Vagina (tissue), 2 donors: Measurements from ENCODE around the gene RAPGEF5. TPM values are rescaled to one million over a fixed set of nuclear protein-coding genes. Genes with fewer than 3 reads are reported as not detected.

Source experiments
- DNase-seq, 2 donors: peaks; one replicate each; pipeline ENCODE4 v3.0.0-alpha.2; 2017; ENCODE audit errors: extremely low spot score in 2 of 2
- H3K27ac ChIP-seq: fragments of 200-600 bp; sonication (generic); one replicate; pipeline ENCODE4 v1.5.1; 2019
- H3K27me3 ChIP-seq: fragments of 200-600 bp; sonication (generic); one replicate; pipeline ENCODE4 v1.5.1; 2019
- H3K36me3 ChIP-seq, 2 donors: fragments of 200-600 bp; sonication (generic); one replicate each; pipeline ENCODE4 v1.5.1; 2017 to 2019
- H3K4me1 ChIP-seq: fragments of 200-600 bp; sonication (generic); one replicate; pipeline ENCODE4 v1.5.1; 2019
- H3K4me3 ChIP-seq, 2 donors: fragments of 200-600 bp; sonication (generic); 1 replicate in 1 of 2; 2 replicates in 1 of 2; pipeline ENCODE4 v1.5.1; 2016 to 2019
- H3K9me3 ChIP-seq: fragments of 200-600 bp; sonication (generic); one replicate; pipeline ENCODE4 v1.5.1; 2019
- POLR2A ChIP-seq, 2 donors: fragments of 450-650 bp; IDR thresholded peaks; one replicate each; pipeline ENCODE4 v1.6.1; 2017; ENCODE audit warnings: antibody characterized with exemption in 2 of 2, mild to moderate bottlenecking in 2 of 2, moderate library complexity in 2 of 2
- POLR2AphosphoS5 ChIP-seq, 2 donors: sonication (generic); formaldehyde crosslinking; IDR thresholded peaks; one replicate each; pipeline ENCODE4 v1.9.0; 2017; ENCODE audit warnings: antibody characterized with exemption in 2 of 2, mild to moderate bottlenecking in 2 of 2, low read depth in 1 of 2; ENCODE audit not compliant: insufficient read depth in 1 of 2
- intact Hi-C: fragments of 100-400 bp; cut with DNase I; formaldehyde crosslinking; loops from one replicate; pipeline ENCODE4 v1.15.1; 2023
- total RNA-seq: library from RNA; depleted of rRNA; stranded (reverse); fragments of >200 nt; gene quantifications from one replicate; pipeline ENCODE4 v1.2.3, GENCODE V29; 2016
- TF ChIP-seq, protein P1 (sequence below), 3 experiments: fragments of 450-650 bp in 2 of 3; fragments of 200-600 bp in 1 of 3; sonication (generic) in 1 of 3; IDR thresholded peaks; one replicate each; pipeline ENCODE4 v1.5.1; 2017 to 2019; ENCODE audit warnings: antibody characterized with exemption in 3 of 3, mild to moderate bottlenecking in 2 of 3, moderate library complexity in 2 of 3

RAPGEF5 gene
- total RNA-seq, 1 donor from 2014 or later, result 68.0 TPM

DNA sequence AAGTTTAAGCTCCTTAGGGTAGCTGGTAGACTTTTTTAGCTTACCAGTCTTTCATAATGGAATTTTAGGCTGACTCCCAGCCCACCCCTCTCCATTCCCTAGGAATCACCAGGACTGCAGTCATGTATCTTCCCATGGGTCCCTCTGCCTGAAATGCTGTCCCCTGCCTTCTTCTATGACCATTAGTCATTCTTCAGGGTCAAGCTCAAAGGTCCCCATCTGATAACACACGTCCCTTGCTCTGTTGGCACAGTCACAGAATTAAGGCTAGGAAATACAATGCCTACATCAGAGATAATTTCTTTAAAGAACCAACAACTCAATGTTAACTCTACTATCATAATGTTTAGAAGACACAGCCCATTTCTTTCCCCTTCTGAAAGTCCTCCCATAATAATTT is 140.6 kb downstream of the RAPGEF5 start:
- no peaks in the 10 kb centered on the region for H3K9me3 ChIP-seq
- H3K36me3 ChIP-seq, result no peaks in the 10 kb centered on the region
- H3K27ac ChIP-seq, result peak overlapping the region; percentile 12
- DNase-seq, result no peak
- TF ChIP-seq POLR2A (IDR thresholded peaks at IDR 0.05) (no peak), POLR2AphosphoS5 (IDR thresholded peaks at IDR 0.05; ENCODE audit: insufficient read depth in 1 of 2, low read depth in 1 of 2) (no peak)
- TF ChIP-seq, protein P1, sequence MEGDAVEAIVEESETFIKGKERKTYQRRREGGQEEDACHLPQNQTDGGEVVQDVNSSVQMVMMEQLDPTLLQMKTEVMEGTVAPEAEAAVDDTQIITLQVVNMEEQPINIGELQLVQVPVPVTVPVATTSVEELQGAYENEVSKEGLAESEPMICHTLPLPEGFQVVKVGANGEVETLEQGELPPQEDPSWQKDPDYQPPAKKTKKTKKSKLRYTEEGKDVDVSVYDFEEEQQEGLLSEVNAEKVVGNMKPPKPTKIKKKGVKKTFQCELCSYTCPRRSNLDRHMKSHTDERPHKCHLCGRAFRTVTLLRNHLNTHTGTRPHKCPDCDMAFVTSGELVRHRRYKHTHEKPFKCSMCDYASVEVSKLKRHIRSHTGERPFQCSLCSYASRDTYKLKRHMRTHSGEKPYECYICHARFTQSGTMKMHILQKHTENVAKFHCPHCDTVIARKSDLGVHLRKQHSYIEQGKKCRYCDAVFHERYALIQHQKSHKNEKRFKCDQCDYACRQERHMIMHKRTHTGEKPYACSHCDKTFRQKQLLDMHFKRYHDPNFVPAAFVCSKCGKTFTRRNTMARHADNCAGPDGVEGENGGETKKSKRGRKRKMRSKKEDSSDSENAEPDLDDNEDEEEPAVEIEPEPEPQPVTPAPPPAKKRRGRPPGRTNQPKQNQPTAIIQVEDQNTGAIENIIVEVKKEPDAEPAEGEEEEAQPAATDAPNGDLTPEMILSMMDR (IDR thresholded peaks at IDR 0.05), result no peak
- H3K27me3 ChIP-seq, result no peaks in the 10 kb centered on the region
- H3K4me1 ChIP-seq, result peaks cover 15% of the 10 kb centered on the region
- intact Hi-C loops, result no loop called here
- no peak overlapping the region for H3K4me3 ChIP-seq

DNA sequence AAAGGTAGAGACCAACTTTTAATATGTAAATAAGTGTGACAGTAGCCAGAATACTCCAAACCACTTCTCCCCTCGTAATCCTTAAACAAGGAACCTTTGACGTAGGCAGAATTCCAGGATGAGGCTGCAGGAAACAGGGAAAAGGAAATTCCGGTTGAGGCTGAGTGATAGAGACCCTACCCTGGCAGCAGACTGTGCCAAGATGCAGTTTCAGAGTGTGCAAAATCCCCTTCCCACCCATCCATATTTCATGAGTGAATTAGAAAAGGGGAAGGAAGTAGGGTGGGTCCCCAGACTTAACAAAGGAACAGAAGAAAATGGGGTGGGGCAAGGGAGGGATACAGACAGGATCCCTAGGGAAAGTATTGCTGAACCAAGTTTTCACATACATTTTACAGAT is 143.0 kb downstream of the RAPGEF5 start:
- peak overlapping the region; percentile 25 for H3K27ac ChIP-seq
- no peak for DNase-seq
- no peaks in the 10 kb centered on the region for H3K36me3 ChIP-seq
- intact Hi-C loops, result no loop called here
- H3K27me3 ChIP-seq, result no peaks in the 10 kb centered on the region
- TF ChIP-seq POLR2AphosphoS5 (IDR thresholded peaks at IDR 0.05; ENCODE audit: insufficient read depth in 1 of 2, low read depth in 1 of 2) (no peak), POLR2A (IDR thresholded peaks at IDR 0.05) (no peak)
- TF ChIP-seq, protein P1 (IDR thresholded peaks at IDR 0.05), result no peak
- H3K4me1 ChIP-seq, result peaks cover 25% of the 10 kb centered on the region
- no peaks in the 10 kb centered on the region for H3K9me3 ChIP-seq
- no peak overlapping the region for H3K4me3 ChIP-seq

- no peak overlapping the region for H3K27ac ChIP-seq
- intact Hi-C loops, result no loop called here
- H3K36me3 ChIP-seq, result no peaks in the 10 kb centered on the region
- DNase-seq, result no peak
- H3K4me3 ChIP-seq, result no peak overlapping the region
- TF ChIP-seq POLR2A (IDR thresholded peaks at IDR 0.05) (no peak), POLR2AphosphoS5 (IDR thresholded peaks at IDR 0.05; ENCODE audit: insufficient read depth in 1 of 2, low read depth in 1 of 2) (no peak)
- TF ChIP-seq, protein P1 (IDR thresholded peaks at IDR 0.05), result no peak
- peaks cover 29% of the 10 kb centered on the region for H3K4me1 ChIP-seq
- no peaks in the 10 kb centered on the region for H3K27me3 ChIP-seq
- no peaks in the 10 kb centered on the region for H3K9me3 ChIP-seq
These were observed 143.9 kb downstream of the RAPGEF5 start for GRCh38 chr7:22213081-22213480.

- Histone ChIP-seq H3K27me3 (no peaks in the 10 kb centered on the region), H3K9me3 (no peaks in the 10 kb centered on the region), H3K4me1 (peaks cover 34% of the 10 kb centered on the region), H3K4me3 (no peak overlapping the region), H3K27ac (no peak overlapping the region), H3K36me3 (no peaks in the 10 kb centered on the region)
- intact Hi-C loops, result no loop called here
- TF ChIP-seq POLR2AphosphoS5 (IDR thresholded peaks at IDR 0.05; ENCODE audit: insufficient read depth in 1 of 2, low read depth in 1 of 2) (no peak), POLR2A (IDR thresholded peaks at IDR 0.05) (no peak)
- TF ChIP-seq, protein P1 (IDR thresholded peaks at IDR 0.05), result no peak
- DNase-seq, result no peak
These were observed 146.0 kb downstream of the RAPGEF5 start for GRCh38 chr7:22210967-22211366.

DNA sequence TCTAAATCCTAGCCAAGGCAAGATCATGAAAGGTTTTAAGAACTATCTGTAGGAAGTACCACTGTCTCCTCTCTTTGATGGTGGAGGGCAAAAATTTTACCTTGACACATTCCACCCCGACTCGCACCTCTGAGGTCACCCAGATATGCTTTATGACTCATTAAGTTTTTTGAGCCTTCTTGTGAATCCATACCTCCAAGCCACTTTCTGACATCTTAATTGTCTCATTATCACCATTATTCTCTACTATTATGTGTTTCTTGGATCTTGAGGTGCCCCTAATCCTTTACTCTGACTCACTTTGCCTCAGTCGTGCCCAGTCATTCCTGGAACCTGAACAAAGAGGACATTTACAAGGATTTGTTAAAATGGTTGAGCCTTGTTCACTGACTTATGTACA is 146.6 kb downstream of the RAPGEF5 start:
- intact Hi-C loops, result no loop called here
- peaks cover 40% of the 10 kb centered on the region for H3K4me1 ChIP-seq
- no peaks in the 10 kb centered on the region for H3K9me3 ChIP-seq
- DNase-seq, result no peak
- no peaks in the 10 kb centered on the region for H3K36me3 ChIP-seq
- no peak overlapping the region for H3K27ac ChIP-seq
- no peaks in the 10 kb centered on the region for H3K27me3 ChIP-seq
- no peak overlapping the region for H3K4me3 ChIP-seq
- TF ChIP-seq POLR2AphosphoS5 (IDR thresholded peaks at IDR 0.05; ENCODE audit: insufficient read depth in 1 of 2, low read depth in 1 of 2) (peak in 1 of 2 donors; percentile 19), POLR2A (IDR thresholded peaks at IDR 0.05) (no peak)
- TF ChIP-seq, protein P1 (IDR thresholded peaks at IDR 0.05), result no peak
